ENCODE measurements around the gene PTGES.

PTGES gene

DNA sequence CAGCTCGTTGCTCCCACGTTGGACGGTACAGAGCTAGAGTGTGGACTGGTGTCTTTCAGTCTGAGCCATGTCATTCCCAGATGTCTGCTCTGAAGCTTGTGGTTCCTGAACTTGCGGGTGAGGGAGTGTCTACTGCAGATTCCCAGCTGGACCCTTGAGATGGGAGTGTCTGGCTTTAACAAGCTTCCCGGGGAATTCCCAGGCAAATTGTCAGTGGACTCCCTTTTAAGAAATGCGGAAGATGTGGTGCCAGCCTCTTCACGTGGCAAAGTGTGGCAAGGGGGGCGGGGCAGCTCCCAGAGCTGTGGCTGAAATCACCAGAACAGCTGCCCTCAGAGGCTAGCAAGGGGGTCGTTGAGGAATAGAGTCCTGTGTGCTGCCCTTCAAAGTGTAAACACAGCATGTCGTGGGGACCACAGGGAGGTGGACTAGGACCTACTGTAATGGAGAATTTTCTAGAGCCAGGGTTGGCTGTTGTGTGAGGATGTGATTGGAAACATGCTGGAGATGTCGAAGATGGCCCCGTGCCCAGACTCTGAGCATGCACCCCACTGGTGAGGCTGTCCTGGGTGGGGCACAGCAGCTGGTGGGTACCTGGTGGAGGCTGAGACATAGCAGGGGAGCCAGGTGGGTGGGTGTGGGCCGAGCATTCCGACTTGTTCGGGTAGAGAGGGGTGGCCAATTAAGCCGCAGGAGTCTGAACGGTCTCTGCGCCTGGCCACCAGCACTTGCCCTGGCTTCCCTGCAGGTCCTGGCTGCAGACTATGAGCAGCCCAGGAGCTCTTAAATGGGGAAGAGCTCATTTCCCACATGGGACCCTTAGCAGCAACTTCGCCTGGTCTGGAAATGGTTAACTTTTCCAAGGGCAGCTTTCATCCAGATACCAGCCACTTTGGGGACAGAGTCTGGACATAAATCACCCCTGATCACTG, 50.0 kb downstream of the PTGES start:
- no peak for DNase-seq
- in situ Hi-C loops (cut with MboI; ENCODE audit: low pct_unique_long_range_greater_than_20kb, low sequenced_read_pairs): no loop called here

DNA sequence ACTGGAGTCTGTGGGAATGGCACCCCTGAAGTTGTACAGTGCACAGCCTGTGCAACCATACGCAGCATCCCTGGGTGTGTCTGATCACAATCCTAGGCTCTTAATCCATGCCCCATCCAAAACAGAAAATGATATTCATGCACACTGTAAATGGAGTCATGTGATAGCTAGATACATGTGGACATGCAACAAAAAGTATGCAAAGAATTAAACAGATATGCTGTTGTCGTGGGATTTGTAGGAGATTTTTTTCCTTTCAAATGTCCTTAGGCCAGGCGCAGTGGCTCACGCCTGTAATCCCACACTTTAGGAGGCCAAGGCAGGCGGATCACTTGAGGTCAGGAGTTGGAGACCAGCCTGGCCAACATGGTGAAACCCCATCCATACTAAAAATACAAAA, 51.3 kb downstream of the PTGES start:
- in situ Hi-C loops (cut with MboI; ENCODE audit: low pct_unique_long_range_greater_than_20kb, low sequenced_read_pairs): no loop called here
- no peak for DNase-seq

DNA sequence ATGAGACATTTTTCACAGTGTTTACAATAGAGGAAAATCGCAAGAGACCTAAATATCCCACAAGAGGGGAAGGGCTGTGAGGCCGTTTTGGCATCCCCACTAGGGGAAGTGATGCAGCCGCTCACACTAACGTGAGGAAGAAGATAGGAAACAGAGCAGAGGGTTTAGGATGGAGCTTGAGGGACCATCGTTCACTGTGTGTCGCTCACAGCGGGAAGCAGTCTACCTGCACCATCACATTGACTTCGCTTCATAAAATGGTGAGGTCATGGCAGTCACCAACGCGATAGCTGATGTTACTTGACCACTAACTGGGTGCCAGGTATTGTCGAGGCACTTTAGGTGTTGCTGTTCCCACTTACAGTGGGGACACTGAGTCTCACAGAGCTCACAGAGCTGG, 51.8 kb downstream of the PTGES start:
- in situ Hi-C loops (cut with MboI; ENCODE audit: low pct_unique_long_range_greater_than_20kb, low sequenced_read_pairs): no loop called here
- DNase-seq: no peak

DNA sequence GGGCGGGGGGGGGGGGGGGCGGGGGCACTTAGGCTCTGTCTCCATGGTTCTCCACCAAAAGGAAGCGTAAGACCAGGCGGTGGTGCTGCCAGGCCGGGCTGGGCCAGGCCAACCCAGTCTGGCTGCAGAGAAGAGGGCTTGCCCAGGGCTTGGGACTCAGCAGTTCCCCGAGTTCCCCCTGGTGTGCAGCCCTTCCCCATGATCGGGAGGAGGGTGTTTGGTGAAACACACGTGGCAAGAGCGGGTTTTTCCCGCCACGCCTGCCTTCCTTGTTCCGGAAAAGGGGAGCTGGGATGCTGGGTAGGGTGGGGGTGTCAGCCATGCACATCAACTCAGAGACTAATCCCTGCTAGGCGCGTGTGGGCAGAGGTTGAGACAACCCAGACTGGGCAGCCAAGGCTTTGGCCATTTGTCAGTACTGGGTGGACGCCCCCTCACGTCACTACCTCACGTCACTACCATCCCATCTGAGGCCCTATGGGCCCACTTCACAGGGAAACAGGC, 54.5 kb downstream of the PTGES start:
- in situ Hi-C loops (cut with MboI; ENCODE audit: low pct_unique_long_range_greater_than_20kb, low sequenced_read_pairs): no loop called here
- DNase-seq: no peak

DNA sequence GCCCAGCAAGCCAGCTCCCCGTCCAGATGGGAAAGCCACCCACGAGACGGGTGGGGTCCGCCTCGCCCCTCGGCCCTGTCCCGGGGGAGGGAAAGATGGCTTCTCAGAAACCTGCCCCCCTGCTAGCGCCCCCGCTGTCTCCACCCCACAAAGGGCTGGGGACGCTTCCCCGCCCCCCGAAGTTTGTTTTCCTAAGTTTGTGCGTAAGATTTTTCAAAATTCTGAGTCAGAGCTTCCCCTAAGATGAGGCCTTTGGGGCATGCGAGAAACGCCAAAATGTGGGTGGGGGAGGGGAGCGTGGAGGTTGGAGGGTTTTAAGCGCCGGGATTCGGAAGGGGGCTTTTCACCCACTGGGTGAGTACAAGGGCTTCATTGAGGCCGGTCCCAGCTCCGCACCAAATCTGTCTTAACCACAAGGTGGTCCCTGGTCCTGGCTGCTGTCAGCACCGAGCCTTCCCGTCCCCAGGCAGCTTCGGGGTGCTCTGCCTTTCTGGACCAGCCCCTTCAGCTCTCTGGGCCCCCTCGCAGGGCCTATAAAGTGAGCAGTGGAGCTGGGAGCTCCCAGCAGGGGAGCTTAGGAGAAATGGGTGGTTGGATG, 55.1 kb downstream of the PTGES start:
- no peak for DNase-seq
- in situ Hi-C loops (cut with MboI; ENCODE audit: low pct_unique_long_range_greater_than_20kb, low sequenced_read_pairs): no loop called here

DNA sequence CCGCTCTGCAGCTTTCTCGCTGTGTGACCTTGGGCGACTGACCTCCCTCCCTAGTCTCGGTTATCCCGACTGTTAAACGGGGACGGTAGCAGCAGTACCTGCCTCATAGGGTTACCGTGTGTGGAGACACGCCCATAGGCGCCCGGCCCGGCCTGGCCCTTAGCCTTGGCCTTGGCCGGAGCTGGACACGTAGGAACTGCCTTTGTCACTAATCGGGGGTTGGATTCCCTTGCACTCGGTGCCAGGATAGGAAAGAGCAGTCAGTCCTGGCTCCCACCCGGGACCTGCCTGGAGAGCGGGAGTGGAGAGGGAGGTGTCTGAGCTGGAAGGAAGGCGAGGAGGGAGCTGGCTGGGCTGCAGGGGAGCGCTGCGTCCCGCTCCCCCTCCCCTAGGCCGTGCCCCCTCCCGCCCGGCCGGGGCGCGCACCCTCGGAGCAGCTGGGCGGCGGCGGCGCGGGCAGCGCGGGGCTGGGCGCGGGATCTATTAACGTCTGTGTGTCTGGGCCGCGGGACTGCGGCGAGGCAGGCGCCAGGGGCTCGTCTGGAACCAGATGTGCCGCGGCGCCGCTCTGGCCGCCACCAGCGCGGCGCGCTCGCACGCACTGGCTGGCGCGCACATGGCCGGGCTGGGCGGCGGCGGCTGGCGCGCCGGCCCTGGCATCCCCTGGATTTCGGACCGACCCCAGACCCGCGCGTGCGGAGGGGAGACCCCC, 55.7 kb downstream of the PTGES start:
- peak; percentile 15 for DNase-seq
- in situ Hi-C loops (cut with MboI; ENCODE audit: low pct_unique_long_range_greater_than_20kb, low sequenced_read_pairs): no loop called here

DNA sequence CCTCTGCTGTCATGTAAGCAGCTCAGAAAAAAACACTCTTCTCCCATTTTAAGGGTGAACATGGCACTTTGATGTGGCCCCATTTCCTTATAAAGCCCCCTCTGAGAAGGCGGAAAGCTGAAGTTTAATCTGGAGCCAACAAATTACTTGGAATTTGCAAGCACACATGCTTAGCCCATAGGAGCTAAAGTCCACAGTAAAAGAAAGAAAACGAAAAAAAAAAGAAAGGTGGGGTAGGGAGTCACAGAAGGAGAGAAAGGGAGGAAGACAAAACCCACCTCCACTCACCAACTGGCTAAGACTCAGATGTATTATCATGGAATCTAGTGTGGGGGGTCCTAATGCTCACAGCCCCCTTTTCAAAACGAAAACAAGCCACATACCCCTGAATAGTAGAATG, 57.0 kb downstream of the PTGES start:
- in situ Hi-C loops (cut with MboI; ENCODE audit: low pct_unique_long_range_greater_than_20kb, low sequenced_read_pairs): no loop called here
- no peak for DNase-seq

DNA sequence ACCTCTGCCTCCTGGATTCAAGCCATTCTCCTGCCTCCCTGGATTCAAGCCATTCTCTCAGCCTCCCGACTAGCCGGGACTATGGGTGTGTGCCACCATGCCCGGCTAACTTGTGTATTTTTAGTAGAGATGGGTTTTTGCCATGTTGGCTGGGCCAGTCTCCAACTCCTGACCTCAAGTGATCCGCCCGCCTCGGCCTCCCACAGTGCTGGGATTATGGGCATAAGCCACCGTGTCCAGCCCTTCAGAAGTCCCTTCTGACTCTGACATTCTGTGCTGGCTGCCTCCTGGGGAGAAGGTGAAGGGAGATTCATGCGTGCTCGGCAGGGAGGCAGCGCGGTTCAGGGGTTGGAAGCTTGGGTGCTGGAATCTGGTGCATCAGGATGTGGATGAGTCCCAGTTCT, 58.6 kb downstream of the PTGES start:
- in situ Hi-C loops (cut with MboI; ENCODE audit: low pct_unique_long_range_greater_than_20kb, low sequenced_read_pairs): no loop called here
- no peak for DNase-seq

DNA sequence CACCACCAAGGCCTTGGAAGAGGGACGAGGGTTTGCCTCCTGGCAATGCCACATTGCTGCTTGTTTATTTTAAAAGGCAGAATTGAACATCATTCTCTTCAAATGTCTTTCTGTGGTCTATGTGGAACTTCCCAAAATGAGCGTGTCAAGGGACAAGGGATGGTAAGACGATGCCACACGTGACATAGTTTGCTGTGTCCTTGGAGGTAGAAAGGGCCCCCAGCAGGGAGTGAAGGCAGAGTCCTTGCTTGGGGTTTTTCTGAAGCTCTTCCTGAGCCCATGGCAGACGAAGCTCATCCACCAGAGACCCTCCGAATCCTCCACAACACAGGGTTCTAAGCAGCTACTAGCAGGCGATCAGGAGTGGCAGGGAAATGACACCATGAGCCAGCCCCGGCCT, 59.1 kb downstream of the PTGES start:
- in situ Hi-C loops (cut with MboI; ENCODE audit: low pct_unique_long_range_greater_than_20kb, low sequenced_read_pairs): no loop called here
- no peak for DNase-seq

DNA sequence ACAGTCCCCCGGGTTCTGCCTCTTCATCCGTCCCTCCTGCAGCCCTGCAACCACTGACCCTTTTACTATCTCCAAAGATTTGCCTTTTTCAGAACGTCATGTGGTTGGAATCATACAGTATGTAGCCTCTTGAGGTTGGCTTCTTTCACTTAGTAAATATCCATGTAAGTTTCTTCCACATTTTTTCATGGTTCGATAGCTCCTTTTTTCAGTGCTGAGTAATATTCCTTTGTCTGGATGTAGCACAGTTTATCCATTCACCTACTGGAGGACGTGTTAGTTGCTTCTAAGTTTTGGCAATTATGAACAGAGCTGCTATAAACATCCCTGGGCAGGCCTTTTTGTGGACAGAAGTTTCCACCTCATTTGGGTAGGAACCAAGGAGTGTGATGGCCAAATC, 60.3 kb downstream of the PTGES start:
- in situ Hi-C loops (cut with MboI; ENCODE audit: low pct_unique_long_range_greater_than_20kb, low sequenced_read_pairs): no loop called here
- no peak for DNase-seq

Measured in KBM-7 (cell line).